ENCODE data around the gene AFF3. TPM values are rescaled to one million over a fixed set of nuclear protein-coding genes. Genes with fewer than 3 reads are reported as not detected.
"Not testable (repeated sequence)": the region's sequence is repeated elsewhere in the genome, so short reads cannot be mapped to it uniquely, and the experiment has no call there.

AFF3 gene
- total and polyA plus RNA-seq, 2 donors (not counting 1 experiment from before 2014, with no cell fraction given) = 0.50 to 2.5 TPM

- H3K9me3 ChIP-seq (ENCODE audit: control insufficient read depth, insufficient read depth, low read depth, low read length) = no peaks in the 10 kb centered on the region
- H3K27ac ChIP-seq (ENCODE audit: insufficient read depth, low read length) = no peak overlapping the region
- no peak for DNase-seq (ENCODE audit: low read depth in 2 of 2)
- H3K4me1 ChIP-seq (ENCODE audit: control insufficient read depth, extremely low read depth, insufficient read depth, low read length) = no peaks in the 10 kb centered on the region
- H3K36me3 ChIP-seq (ENCODE audit: control insufficient read depth, insufficient read depth, low read length) = no peaks in the 10 kb centered on the region
- H3K79me2 ChIP-seq (ENCODE audit: control insufficient read depth, insufficient read depth, low read length) = no peaks in the 10 kb centered on the region
- TF ChIP-seq EZH2 (IDR thresholded peaks at IDR 0.05; ENCODE audit: low read length, missing control alignments) = no peak
- TF ChIP-seq, protein P1, sequence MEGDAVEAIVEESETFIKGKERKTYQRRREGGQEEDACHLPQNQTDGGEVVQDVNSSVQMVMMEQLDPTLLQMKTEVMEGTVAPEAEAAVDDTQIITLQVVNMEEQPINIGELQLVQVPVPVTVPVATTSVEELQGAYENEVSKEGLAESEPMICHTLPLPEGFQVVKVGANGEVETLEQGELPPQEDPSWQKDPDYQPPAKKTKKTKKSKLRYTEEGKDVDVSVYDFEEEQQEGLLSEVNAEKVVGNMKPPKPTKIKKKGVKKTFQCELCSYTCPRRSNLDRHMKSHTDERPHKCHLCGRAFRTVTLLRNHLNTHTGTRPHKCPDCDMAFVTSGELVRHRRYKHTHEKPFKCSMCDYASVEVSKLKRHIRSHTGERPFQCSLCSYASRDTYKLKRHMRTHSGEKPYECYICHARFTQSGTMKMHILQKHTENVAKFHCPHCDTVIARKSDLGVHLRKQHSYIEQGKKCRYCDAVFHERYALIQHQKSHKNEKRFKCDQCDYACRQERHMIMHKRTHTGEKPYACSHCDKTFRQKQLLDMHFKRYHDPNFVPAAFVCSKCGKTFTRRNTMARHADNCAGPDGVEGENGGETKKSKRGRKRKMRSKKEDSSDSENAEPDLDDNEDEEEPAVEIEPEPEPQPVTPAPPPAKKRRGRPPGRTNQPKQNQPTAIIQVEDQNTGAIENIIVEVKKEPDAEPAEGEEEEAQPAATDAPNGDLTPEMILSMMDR (conservative IDR thresholded peaks at IDR 0.05 in 1 of 2, IDR thresholded peaks at IDR 0.05 in 1 of 2; ENCODE audit: low read depth in 1 of 2, low read length in 2 of 2) = no peak
- H3K27me3 ChIP-seq (ENCODE audit: control insufficient read depth, insufficient read depth, low read length) = peaks cover 3% of the 10 kb centered on the region
- no peak overlapping the region for H3K4me3 ChIP-seq (replicated peaks in 1 of 4; ENCODE audit: control extremely low read depth in 1 of 4, insufficient read depth in 1 of 4, low read depth in 3 of 4, low read length in 4 of 4)
- H3K9ac ChIP-seq (ENCODE audit: insufficient read depth, low read length) = no peak overlapping the region
- H2AFZ ChIP-seq (ENCODE audit: low read length) = no peak overlapping the region
- no peak overlapping the region for H3K4me2 ChIP-seq (ENCODE audit: extremely low read depth, insufficient read depth, low read length)
- H4K20me1 ChIP-seq (ENCODE audit: control insufficient read depth, extremely low read depth, insufficient read depth, low read length) = no peaks in the 10 kb centered on the region
Observed at GRCh38 chr2:99933894-99934650, 208.3 kb downstream of the AFF3 start.

DNA sequence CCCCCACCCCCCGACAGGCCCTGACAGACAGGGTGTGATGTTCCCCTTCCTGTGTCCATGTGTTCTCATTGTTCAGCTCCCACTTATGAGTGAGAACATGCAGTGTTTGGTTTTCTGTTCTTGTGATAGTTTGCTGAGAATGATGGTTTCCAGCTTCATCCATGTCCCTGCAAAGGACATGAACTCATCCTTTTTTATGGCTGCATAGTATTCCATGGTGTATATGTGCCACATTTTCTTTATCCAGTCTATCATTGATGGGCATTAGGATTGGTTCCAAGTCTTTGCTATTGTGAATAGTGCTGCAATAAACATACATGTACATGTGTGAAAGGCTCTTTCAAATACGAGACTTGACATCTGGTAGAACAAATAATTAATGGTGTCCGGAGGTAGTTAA is 208.9 kb downstream of the AFF3 start:
- H3K27me3 ChIP-seq (ENCODE audit: control insufficient read depth, insufficient read depth, low read length); H4K20me1 ChIP-seq (ENCODE audit: control insufficient read depth, extremely low read depth, insufficient read depth, low read length); H3K9ac ChIP-seq (ENCODE audit: insufficient read depth, low read length); H3K4me1 ChIP-seq (ENCODE audit: control insufficient read depth, extremely low read depth, insufficient read depth, low read length); H3K36me3 ChIP-seq (ENCODE audit: control insufficient read depth, insufficient read depth, low read length); H3K9me3 ChIP-seq (ENCODE audit: control insufficient read depth, insufficient read depth, low read depth, low read length); H3K4me2 ChIP-seq (ENCODE audit: extremely low read depth, insufficient read depth, low read length); H3K79me2 ChIP-seq (ENCODE audit: control insufficient read depth, insufficient read depth, low read length); H3K4me3 ChIP-seq (replicated peaks in 1 of 4; ENCODE audit: control extremely low read depth in 1 of 4, insufficient read depth in 1 of 4, low read depth in 3 of 4, low read length in 4 of 4); H3K27ac ChIP-seq (ENCODE audit: insufficient read depth, low read length); H2AFZ ChIP-seq (ENCODE audit: low read length); DNase-seq (ENCODE audit: low read depth in 2 of 2): not testable (repeated sequence)

DNA sequence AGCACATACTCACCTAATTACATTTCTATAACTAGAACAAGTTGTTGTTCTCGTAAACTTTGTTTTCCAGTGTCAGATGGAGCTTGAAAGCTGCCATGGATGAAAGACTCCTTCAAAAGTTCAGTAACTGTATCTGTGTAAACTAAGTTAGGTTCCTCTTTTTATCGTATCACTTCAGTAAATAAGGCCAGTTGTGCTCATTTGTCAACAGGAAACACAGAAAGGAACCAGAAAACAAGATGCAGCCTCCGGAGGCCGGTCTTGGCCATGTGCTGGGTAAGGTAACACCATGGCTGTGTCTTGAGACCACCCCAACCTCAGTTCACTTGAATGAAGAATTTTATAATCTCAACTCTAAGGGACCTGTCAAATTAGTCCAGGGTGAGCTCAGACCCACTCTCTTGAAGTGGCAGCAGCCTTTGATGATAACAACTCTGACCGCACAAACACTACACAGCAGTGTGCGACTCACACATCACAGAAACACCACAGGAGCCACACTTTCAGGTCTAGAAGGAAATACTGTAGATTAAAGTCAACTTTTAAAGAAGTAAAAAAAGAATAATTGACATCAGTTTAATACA is 213.8 kb downstream of the AFF3 start:
- no peak overlapping the region for H3K4me3 ChIP-seq (replicated peaks in 1 of 4; ENCODE audit: control extremely low read depth in 1 of 4, insufficient read depth in 1 of 4, low read depth in 3 of 4, low read length in 4 of 4)
- no peak overlapping the region for H3K27ac ChIP-seq (ENCODE audit: insufficient read depth, low read length)
- H3K4me2 ChIP-seq (ENCODE audit: extremely low read depth, insufficient read depth, low read length) = no peak overlapping the region
- H3K27me3 ChIP-seq (ENCODE audit: control insufficient read depth, insufficient read depth, low read length) = no peaks in the 10 kb centered on the region
- no peaks in the 10 kb centered on the region for H3K79me2 ChIP-seq (ENCODE audit: control insufficient read depth, insufficient read depth, low read length)
- DNase-seq (ENCODE audit: low read depth in 2 of 2) = peak in 1 of 2 donors; percentile 9
- no peaks in the 10 kb centered on the region for H4K20me1 ChIP-seq (ENCODE audit: control insufficient read depth, extremely low read depth, insufficient read depth, low read length)
- TF ChIP-seq, protein P1 (conservative IDR thresholded peaks at IDR 0.05 in 1 of 2, IDR thresholded peaks at IDR 0.05 in 1 of 2; ENCODE audit: low read depth in 1 of 2, low read length in 2 of 2) = no peak
- H3K4me1 ChIP-seq (ENCODE audit: control insufficient read depth, extremely low read depth, insufficient read depth, low read length) = no peaks in the 10 kb centered on the region
- no peak overlapping the region for H2AFZ ChIP-seq (ENCODE audit: low read length)
- no peaks in the 10 kb centered on the region for H3K9me3 ChIP-seq (ENCODE audit: control insufficient read depth, insufficient read depth, low read depth, low read length)
- H3K9ac ChIP-seq (ENCODE audit: insufficient read depth, low read length) = no peak overlapping the region
- no peaks in the 10 kb centered on the region for H3K36me3 ChIP-seq (ENCODE audit: control insufficient read depth, insufficient read depth, low read length)

GRCh38 chr2:99927690-99928207 is 214.6 kb downstream of the AFF3 start:
- H3K9me3 ChIP-seq (ENCODE audit: control insufficient read depth, insufficient read depth, low read depth, low read length); H3K4me3 ChIP-seq (replicated peaks in 1 of 4; ENCODE audit: control extremely low read depth in 1 of 4, insufficient read depth in 1 of 4, low read depth in 3 of 4, low read length in 4 of 4); H2AFZ ChIP-seq (ENCODE audit: low read length); H3K4me1 ChIP-seq (ENCODE audit: control insufficient read depth, extremely low read depth, insufficient read depth, low read length); H3K79me2 ChIP-seq (ENCODE audit: control insufficient read depth, insufficient read depth, low read length); H4K20me1 ChIP-seq (ENCODE audit: control insufficient read depth, extremely low read depth, insufficient read depth, low read length); H3K36me3 ChIP-seq (ENCODE audit: control insufficient read depth, insufficient read depth, low read length); H3K9ac ChIP-seq (ENCODE audit: insufficient read depth, low read length); H3K4me2 ChIP-seq (ENCODE audit: extremely low read depth, insufficient read depth, low read length); H3K27ac ChIP-seq (ENCODE audit: insufficient read depth, low read length); DNase-seq (ENCODE audit: low read depth in 2 of 2); H3K27me3 ChIP-seq (ENCODE audit: control insufficient read depth, insufficient read depth, low read length): not testable (repeated sequence)

Measured in fibroblast of lung (primary cell).